Measurements from ENCODE around the gene IGFL3. TPM values are rescaled to one million over a fixed set of nuclear protein-coding genes. Genes with fewer than 3 reads are reported as not detected.
"Not testable (repeated sequence)": the region's sequence is repeated elsewhere in the genome, so short reads cannot be mapped to it uniquely, and the experiment has no call there.

The IGFL3 gene
- not detected for total RNA-seq

DNA sequence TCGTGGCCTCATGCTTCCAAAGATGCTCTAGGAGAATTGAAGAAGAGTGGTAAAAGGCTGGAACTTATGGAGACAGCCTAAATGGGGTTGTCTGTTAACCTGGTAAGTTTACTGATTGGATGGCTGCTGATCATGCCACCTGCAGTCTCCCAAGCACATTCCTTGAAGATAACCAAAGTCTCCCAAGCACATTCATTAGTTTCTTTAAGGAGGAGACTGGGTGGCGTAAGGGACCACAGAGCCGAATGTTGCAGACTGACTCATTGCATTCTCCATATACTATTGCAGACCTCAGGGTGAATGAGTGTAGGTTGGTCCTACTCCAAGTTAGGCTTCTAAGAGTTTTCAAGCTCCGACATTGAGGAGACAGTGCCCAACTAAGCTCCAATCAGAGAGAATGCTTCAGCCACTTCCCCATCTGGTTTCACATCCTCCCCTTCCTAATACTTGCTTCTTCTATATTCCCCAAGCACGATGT is at the start of gene IGFL3:
IGFL3 (minus strand) TSS at position 51 of the 478 bp plus-strand sequence; CDS start at position 12, 39 bp downstream.
- intact Hi-C loops (cut with DNase I) = no loop called here
- Histone ChIP-seq H3K9me3 (no peaks in the 10 kb centered on the region), H3K36me3 (replicated peaks in 1 of 2; ENCODE audit: insufficient read depth in 1 of 2, low read depth in 2 of 2) (no peaks in the 10 kb centered on the region), H3K4me3 (no peak within 1 kb of the TSS), H3K27ac (no peak within 1 kb of the TSS), H3K27me3 (no peaks in the 10 kb centered on the region), H3K4me1 (no peaks in the 10 kb centered on the region)
- WGBS, 2 donors = 87 to 94% methylated on average over 5 of the region's 5 CpGs
- DNase-seq = no peak
- TF ChIP-seq, protein P1, sequence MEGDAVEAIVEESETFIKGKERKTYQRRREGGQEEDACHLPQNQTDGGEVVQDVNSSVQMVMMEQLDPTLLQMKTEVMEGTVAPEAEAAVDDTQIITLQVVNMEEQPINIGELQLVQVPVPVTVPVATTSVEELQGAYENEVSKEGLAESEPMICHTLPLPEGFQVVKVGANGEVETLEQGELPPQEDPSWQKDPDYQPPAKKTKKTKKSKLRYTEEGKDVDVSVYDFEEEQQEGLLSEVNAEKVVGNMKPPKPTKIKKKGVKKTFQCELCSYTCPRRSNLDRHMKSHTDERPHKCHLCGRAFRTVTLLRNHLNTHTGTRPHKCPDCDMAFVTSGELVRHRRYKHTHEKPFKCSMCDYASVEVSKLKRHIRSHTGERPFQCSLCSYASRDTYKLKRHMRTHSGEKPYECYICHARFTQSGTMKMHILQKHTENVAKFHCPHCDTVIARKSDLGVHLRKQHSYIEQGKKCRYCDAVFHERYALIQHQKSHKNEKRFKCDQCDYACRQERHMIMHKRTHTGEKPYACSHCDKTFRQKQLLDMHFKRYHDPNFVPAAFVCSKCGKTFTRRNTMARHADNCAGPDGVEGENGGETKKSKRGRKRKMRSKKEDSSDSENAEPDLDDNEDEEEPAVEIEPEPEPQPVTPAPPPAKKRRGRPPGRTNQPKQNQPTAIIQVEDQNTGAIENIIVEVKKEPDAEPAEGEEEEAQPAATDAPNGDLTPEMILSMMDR (IDR thresholded peaks at IDR 0.05) = no peak
- no peak for TF ChIP-seq POLR2A (IDR thresholded peaks at IDR 0.05)
- ATAC-seq = no peak

DNA sequence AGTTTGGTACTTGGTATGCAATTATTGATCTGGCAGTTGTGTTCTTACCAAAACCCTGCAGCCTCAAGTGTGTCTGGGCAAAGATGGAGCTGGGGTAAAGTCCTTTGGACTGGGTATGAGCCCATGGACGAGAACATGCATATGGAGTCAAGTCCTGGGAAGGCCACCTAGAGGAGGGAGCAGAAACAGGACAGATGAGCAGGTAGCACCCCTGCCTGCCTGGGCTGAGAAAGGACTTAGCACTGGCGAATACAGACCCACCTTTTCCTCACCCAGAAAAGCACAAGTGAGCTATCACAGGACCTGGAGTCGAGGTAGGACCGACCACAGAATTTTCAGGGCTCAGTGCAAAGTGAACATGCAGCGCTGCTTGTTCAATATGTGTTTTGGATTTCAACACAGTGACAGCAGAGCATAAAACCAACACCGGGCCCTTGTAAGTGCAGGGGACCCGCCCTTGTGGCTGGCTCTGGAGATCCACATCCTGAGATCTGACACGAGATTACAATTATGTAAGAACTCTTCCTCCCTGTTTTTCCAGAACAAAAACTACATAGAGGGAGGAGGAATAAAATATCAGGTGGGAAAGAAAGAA is 49.5 kb upstream of the IGFL3 start:
- 52 to 55% methylated on average over 8 of the region's 8 CpGs for WGBS, 2 donors
- ATAC-seq (no peak), DNase-seq (no peak)
- Histone ChIP-seq H3K4me1 (no peaks in the 10 kb centered on the region), H3K4me3 (no peak overlapping the region), H3K36me3 (replicated peaks in 1 of 2; ENCODE audit: insufficient read depth in 1 of 2, low read depth in 2 of 2) (no peaks in the 10 kb centered on the region), H3K27me3 (no peaks in the 10 kb centered on the region), H3K9me3 (no peaks in the 10 kb centered on the region), H3K27ac (no peak overlapping the region)
- no peak for TF ChIP-seq POLR2A (IDR thresholded peaks at IDR 0.05)
- TF ChIP-seq, protein P1 (IDR thresholded peaks at IDR 0.05) = no peak
- intact Hi-C loops (cut with DNase I) = no loop called here

DNA sequence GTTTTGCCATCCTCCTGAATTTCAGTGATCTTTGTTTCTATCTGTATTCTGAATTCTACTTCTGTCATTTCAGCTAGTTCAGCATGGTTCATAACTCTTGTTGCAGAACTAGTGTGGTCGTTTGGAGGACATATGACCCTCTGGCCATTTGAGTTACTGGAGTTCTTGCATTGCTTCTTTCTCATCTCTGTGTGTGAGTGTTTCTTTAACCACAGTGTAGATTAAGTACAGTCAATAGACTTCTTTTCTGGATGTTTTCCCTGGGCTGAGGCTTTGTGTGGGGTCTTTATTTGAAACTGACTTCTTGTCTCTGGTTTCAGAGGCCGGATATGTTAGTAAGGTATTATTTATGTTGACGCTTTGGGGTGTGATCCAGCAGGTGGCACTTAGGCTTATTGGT is 38.2 kb upstream of the IGFL3 start:
- Histone ChIP-seq H3K9me3 (no peaks in the 10 kb centered on the region), H3K4me3 (no peak overlapping the region), H3K27me3 (no peaks in the 10 kb centered on the region), H3K36me3 (replicated peaks in 1 of 2; ENCODE audit: insufficient read depth in 1 of 2, low read depth in 2 of 2) (no peaks in the 10 kb centered on the region), H3K27ac (no peak overlapping the region), H3K4me1 (peaks cover 3% of the 10 kb centered on the region)
- no peak for TF ChIP-seq POLR2A (IDR thresholded peaks at IDR 0.05)
- TF ChIP-seq, protein P1 (IDR thresholded peaks at IDR 0.05) = no peak
- 64 to 72% methylated on average over 3 of the region's 3 CpGs for WGBS, 2 donors
- intact Hi-C loops (cut with DNase I) = no loop called here
- ATAC-seq (no peak), DNase-seq (no peak)

DNA sequence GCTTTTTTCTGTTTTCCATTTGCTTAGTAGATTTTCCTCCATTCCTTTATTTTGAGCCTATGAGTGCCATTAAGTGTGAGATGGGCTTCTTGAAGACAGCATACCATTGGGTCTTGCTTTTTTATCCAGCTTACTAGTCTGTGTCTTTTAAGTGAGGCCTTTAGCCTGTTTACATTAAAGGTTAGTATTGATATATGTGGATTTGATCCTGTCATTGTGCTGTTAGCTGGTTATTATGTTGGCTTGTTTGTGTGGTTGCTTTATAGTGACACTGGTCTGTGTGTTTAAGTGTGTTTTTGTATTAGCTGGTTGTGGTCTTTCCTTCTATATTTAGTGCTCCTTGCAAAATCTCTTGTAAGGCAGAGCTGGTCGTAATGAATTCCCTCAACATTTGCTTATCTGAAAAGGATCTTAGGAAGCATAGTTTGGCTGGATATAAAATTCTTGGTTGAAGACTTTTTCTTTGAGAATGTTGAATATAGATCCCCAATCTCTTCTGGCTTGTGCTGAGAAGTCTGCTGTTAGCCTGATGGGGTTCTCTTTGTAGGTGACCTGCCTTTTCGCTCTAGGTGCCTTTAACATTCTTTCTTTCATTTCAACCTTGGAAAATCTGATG is 37.3 kb upstream of the IGFL3 start:
- H3K36me3 ChIP-seq (replicated peaks in 1 of 2; ENCODE audit: insufficient read depth in 1 of 2, low read depth in 2 of 2) = not testable (repeated sequence)

DNA sequence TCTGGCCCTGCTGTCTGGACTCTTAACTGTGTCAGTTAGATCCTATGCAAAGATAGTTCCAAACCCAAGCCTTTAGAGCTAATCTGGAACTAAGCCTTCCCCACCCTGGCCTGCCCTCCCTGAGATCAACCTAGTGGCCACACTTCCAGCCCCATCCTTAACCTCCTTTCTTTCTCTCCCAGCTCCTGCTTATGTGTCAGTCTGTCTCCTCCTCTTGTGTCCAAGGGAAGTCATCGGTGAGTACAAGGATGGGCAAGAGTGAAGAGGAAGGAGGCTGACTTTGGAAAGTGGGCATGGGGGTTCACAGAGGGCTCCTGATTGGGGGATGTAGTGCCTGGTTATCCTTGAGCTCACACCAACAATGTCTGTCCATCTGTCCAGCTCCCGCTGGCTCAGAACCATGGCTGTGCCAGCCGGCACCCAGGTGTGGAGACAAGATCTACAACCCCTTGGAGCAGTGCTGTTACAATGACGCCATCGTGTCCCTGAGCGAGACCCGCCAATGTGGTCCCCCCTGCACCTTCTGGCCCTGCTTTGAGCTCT is 35.8 kb upstream of the IGFL3 start:
- TF ChIP-seq POLR2A (IDR thresholded peaks at IDR 0.05) = no peak
- TF ChIP-seq, protein P1 (IDR thresholded peaks at IDR 0.05) = no peak
- peaks cover 3% of the 10 kb centered on the region for H3K4me1 ChIP-seq
- no peaks in the 10 kb centered on the region for H3K36me3 ChIP-seq (replicated peaks in 1 of 2; ENCODE audit: insufficient read depth in 1 of 2, low read depth in 2 of 2)
- no peaks in the 10 kb centered on the region for H3K9me3 ChIP-seq
- no peaks in the 10 kb centered on the region for H3K27me3 ChIP-seq
- 93 to 95% methylated on average over 7 of the region's 7 CpGs for WGBS, 2 donors
- no peak for ATAC-seq
- no peak for DNase-seq
- H3K27ac ChIP-seq = no peak overlapping the region
- intact Hi-C loops (cut with DNase I) = no loop called here
- no peak overlapping the region for H3K4me3 ChIP-seq

More for the DNA sequence above, 37.3 kb upstream of the IGFL3 start:
- 69 to 73% methylated on average over 2 of the region's 2 CpGs for whole genome bisulfite sequencing, 2 donors
- H3K27me3 ChIP-seq; H3K27ac ChIP-seq; H3K4me3 ChIP-seq; DNase-seq; H3K4me1 ChIP-seq; intact Hi-C loops (cut with DNase I); H3K9me3 ChIP-seq; ATAC-seq: not testable (repeated sequence)

Data from body of pancreas (tissue), 4 donors.